ENCODE measurements around the gene UVSSA. TPM values are rescaled to one million over a fixed set of nuclear protein-coding genes. Genes with fewer than 3 reads are reported as not detected.

UVSSA gene
- total RNA-seq, 1 donor from 2014 or later, result 22.1 TPM

- Mint-ChIP-seq H3K36me3 (ENCODE audit: low read depth, unreplicated experiment) (peaks cover 11% of the 10 kb centered on the region), H3K4me3 (ENCODE audit: unreplicated experiment) (no peak overlapping the region), H3K27ac (ENCODE audit: unreplicated experiment) (no peak overlapping the region), H3K27me3 (ENCODE audit: unreplicated experiment) (peaks cover 2% of the 10 kb centered on the region), H3K9me3 (ENCODE audit: unreplicated experiment) (no peaks in the 10 kb centered on the region), H3K4me1 (ENCODE audit: unreplicated experiment) (no peaks in the 10 kb centered on the region)
- TF ChIP-seq CTCF (IDR thresholded peaks at IDR 0.05; ENCODE audit: unreplicated experiment), result no peak
- no peak for DNase-seq (ENCODE audit: low spot score)
Measured at GRCh38 chr4:1362046-1362445, 15.0 kb downstream of the UVSSA start.

GRCh38 chr4:1362521-1362920, 15.5 kb downstream of the UVSSA start:
- H3K27me3 Mint-ChIP-seq (ENCODE audit: unreplicated experiment), result peaks cover 2% of the 10 kb centered on the region
- H3K4me3 Mint-ChIP-seq (ENCODE audit: unreplicated experiment), result no peak overlapping the region
- no peak overlapping the region for H3K27ac Mint-ChIP-seq (ENCODE audit: unreplicated experiment)
- no peaks in the 10 kb centered on the region for H3K9me3 Mint-ChIP-seq (ENCODE audit: unreplicated experiment)
- H3K36me3 Mint-ChIP-seq (ENCODE audit: low read depth, unreplicated experiment), result peaks cover 11% of the 10 kb centered on the region
- no peak for DNase-seq (ENCODE audit: low spot score)
- TF ChIP-seq CTCF (IDR thresholded peaks at IDR 0.05; ENCODE audit: unreplicated experiment), result no peak
- H3K4me1 Mint-ChIP-seq (ENCODE audit: unreplicated experiment), result no peaks in the 10 kb centered on the region

GRCh38 chr4:1363513-1363912, 16.5 kb downstream of the UVSSA start:
- Mint-ChIP-seq H3K27me3 (ENCODE audit: unreplicated experiment) (peaks cover 2% of the 10 kb centered on the region), H3K4me1 (ENCODE audit: unreplicated experiment) (no peaks in the 10 kb centered on the region), H3K27ac (ENCODE audit: unreplicated experiment) (no peak overlapping the region), H3K9me3 (ENCODE audit: unreplicated experiment) (no peaks in the 10 kb centered on the region), H3K36me3 (ENCODE audit: low read depth, unreplicated experiment) (peaks cover 11% of the 10 kb centered on the region), H3K4me3 (ENCODE audit: unreplicated experiment) (no peak overlapping the region)
- TF ChIP-seq CTCF (IDR thresholded peaks at IDR 0.05; ENCODE audit: unreplicated experiment), result no peak
- no peak for DNase-seq (ENCODE audit: low spot score)

GRCh38 chr4:1364217-1364616, 17.2 kb downstream of the UVSSA start:
- Mint-ChIP-seq H3K4me1 (ENCODE audit: unreplicated experiment) (no peaks in the 10 kb centered on the region), H3K9me3 (ENCODE audit: unreplicated experiment) (no peaks in the 10 kb centered on the region), H3K27ac (ENCODE audit: unreplicated experiment) (no peak overlapping the region), H3K4me3 (ENCODE audit: unreplicated experiment) (no peak overlapping the region), H3K27me3 (ENCODE audit: unreplicated experiment) (peaks cover 2% of the 10 kb centered on the region), H3K36me3 (ENCODE audit: low read depth, unreplicated experiment) (peaks cover 5% of the 10 kb centered on the region)
- DNase-seq (ENCODE audit: low spot score), result no peak
- no peak for TF ChIP-seq CTCF (IDR thresholded peaks at IDR 0.05; ENCODE audit: unreplicated experiment)

GRCh38 chr4:1364748-1365147, 17.7 kb downstream of the UVSSA start:
- TF ChIP-seq CTCF (IDR thresholded peaks at IDR 0.05; ENCODE audit: unreplicated experiment), result no peak
- Mint-ChIP-seq H3K4me3 (ENCODE audit: unreplicated experiment) (no peak overlapping the region), H3K27ac (ENCODE audit: unreplicated experiment) (no peak overlapping the region), H3K36me3 (ENCODE audit: low read depth, unreplicated experiment) (no peaks in the 10 kb centered on the region), H3K27me3 (ENCODE audit: unreplicated experiment) (peaks cover 2% of the 10 kb centered on the region), H3K4me1 (ENCODE audit: unreplicated experiment) (no peaks in the 10 kb centered on the region), H3K9me3 (ENCODE audit: unreplicated experiment) (no peaks in the 10 kb centered on the region)
- DNase-seq (ENCODE audit: low spot score), result no peak

Measured in endothelial cell (in vitro differentiated cells).